ENCODE data around the gene ZNHIT3. TPM values are rescaled to one million over a fixed set of nuclear protein-coding genes. Genes with fewer than 3 reads are reported as not detected.

The ZNHIT3 gene
- total and polyA plus RNA-seq, 4 donors = 8.1 to 24.2 (median 19.1) TPM

GRCh38 chr17:36534840-36535668 is 48.6 kb downstream of the ZNHIT3 start, which contains the start of the genes MYO19 and PIGW:
Gene MYO19 (minus strand): TSS chr17:36534868. CDS start chr17:36532538, 2,330 bp downstream.
Gene PIGW (plus strand): TSS chr17:36534987. CDS start chr17:36537102, 2,115 bp downstream.
- under 1% methylated on average over 83 of the region's 83 CpGs for WGBS
- no peak for TF ChIP-seq ATF3 (IDR thresholded peaks at IDR 0.05)
- peak; percentile 96 for TF ChIP-seq YY1 (IDR thresholded peaks at IDR 0.05)
- peak; percentile 98 for TF ChIP-seq ZBTB33 (IDR thresholded peaks at IDR 0.05)
- peak; percentile 51 for TF ChIP-seq MAX (IDR thresholded peaks at IDR 0.05)
- TF ChIP-seq EGR1 (IDR thresholded peaks at IDR 0.05; ENCODE audit: low read depth in 2 of 2) = peak in 1 of 2 donors; percentile 34
- no peak for TF ChIP-seq HNF4A (conservative IDR thresholded peaks at IDR 0.05)
- no peak for TF ChIP-seq SP1 (IDR thresholded peaks at IDR 0.05)
- peak; percentile 70 for TF ChIP-seq REST (IDR thresholded peaks at IDR 0.05)
- TF ChIP-seq TAF1 (conservative IDR thresholded peaks at IDR 0.05) = peak; percentile 89
- no peak for TF ChIP-seq RAD21 (IDR thresholded peaks at IDR 0.05)
- TF ChIP-seq HNF4G (IDR thresholded peaks at IDR 0.05) = no peak
- no peak for TF ChIP-seq CTCF (IDR thresholded peaks at IDR 0.05; ENCODE audit: low read depth, low read length, missing input control)
- TF ChIP-seq FOXA1 (IDR thresholded peaks at IDR 0.05) = peak; percentile 14
- TF ChIP-seq NR2F2 (IDR thresholded peaks at IDR 0.05) = no peak
- TF ChIP-seq RXRA (IDR thresholded peaks at IDR 0.05) = peak in 1 of 2 donors; percentile 3
- no peak for TF ChIP-seq FOXA2 (IDR thresholded peaks at IDR 0.05)
- no peak for TF ChIP-seq JUND (IDR thresholded peaks at IDR 0.05)
- peak; percentile 83 to 95 for TF ChIP-seq GABPA (IDR thresholded peaks at IDR 0.05 in 1 of 2, conservative IDR thresholded peaks at IDR 0.05 in 1 of 2)
- H3K27me3 ChIP-seq (ENCODE audit: control insufficient read depth in 4 of 4, insufficient read depth in 4 of 4, low read length in 3 of 4) = no peaks in the 10 kb centered on the region
- peak within 1 kb of the TSS; percentile 78 to 87 for H3K9ac ChIP-seq (ENCODE audit: low read depth in 1 of 2, low read length in 2 of 2)
- DNase-seq (ENCODE audit: low spot score) = peak; percentile 83
- H3K4me3 ChIP-seq (ENCODE audit: low read depth in 1 of 3, low read length in 3 of 3) = peak within 1 kb of the TSS; percentile 83 to 99 (median 92)
- peak within 1 kb of the TSS; percentile 93 to 99 for H3K27ac ChIP-seq (ENCODE audit: low read depth in 1 of 2, low read length in 2 of 2)
- H3K4me1 ChIP-seq (ENCODE audit: control insufficient read depth in 4 of 4, insufficient read depth in 4 of 4, low read length in 3 of 4) = peaks cover 0 to 15% (median 8%) of the 10 kb centered on the region in 4 donors
- H3K9me3 ChIP-seq (ENCODE audit: control insufficient read depth in 4 of 4, low read length in 3 of 4) = no peaks in the 10 kb centered on the region
- peaks cover 7 to 22% (median 14%) of the 10 kb centered on the region in 4 donors for H3K36me3 ChIP-seq (ENCODE audit: control insufficient read depth in 4 of 4, insufficient read depth in 3 of 4, low read depth in 1 of 4, low read length in 3 of 4)
